B cell (primary cell): ENCODE data around the gene DCHS1. TPM values are rescaled to one million over a fixed set of nuclear protein-coding genes. Genes with fewer than 3 reads are reported as not detected.

ENCODE experiments used
- ATAC-seq: fragments of 200-7000 bp; cut with Tn5 transposase; one replicate; pipeline ENCODE4 v1.10.0; 2021; ENCODE audit warnings: low read depth, mild to moderate bottlenecking, moderate number of reproducible peaks, moderate library complexity
- CTCF ChIA-PET: fragments of 350-600 bp; sonication (Branson Sonifier 250); formaldehyde crosslinking; loops from one replicate; lab custom pipeline; 2021; ENCODE audit warnings: antibody characterized with exemption, inconsistent platforms; lab: Charles Lee
- POLR2A ChIA-PET: fragments of 350-600 bp; sonication (Branson Sonifier 250); formaldehyde crosslinking; loops from one replicate; lab custom pipeline; 2021; ENCODE audit warnings: antibody characterized with exemption; lab: Charles Lee
- DNase-seq: peaks from one replicate; pipeline ENCODE4 v3.0.0; 2013
- H2AFZ ChIP-seq: 2 replicates; pipeline ENCODE4 v1.6.1; 2012; ENCODE audit warnings: mild to moderate bottlenecking, low read depth, low read length; ENCODE audit not compliant: insufficient read depth, poor library complexity, severe bottlenecking
- H3K27ac ChIP-seq, 2 donors: 1 replicate in 1 of 2; 2 replicates in 1 of 2; pipeline ENCODE4 v1.5.1; 2012 to 2013; ENCODE audit warnings: low read length in 2 of 2, mild to moderate bottlenecking in 2 of 2, moderate library complexity in 1 of 2
- H3K27me3 ChIP-seq, 4 experiments: fragments of 200-600 bp in 1 of 4; sonication (generic) in 1 of 4; replicated peaks in 1 of 4; 1 replicate in 2 of 4; 2 replicates in 2 of 4; pipeline versions ENCODE4 v1.6.1 to v1.7.0; 2013 to 2016; ENCODE audit warnings: low read length in 3 of 4, mild to moderate bottlenecking in 2 of 4, mixed read lengths in 1 of 4, moderate library complexity in 1 of 4; ENCODE audit not compliant: insufficient read depth in 4 of 4, control insufficient read depth in 3 of 4; ENCODE audit errors: control extremely low read depth in 1 of 4
- H3K36me3 ChIP-seq, 2 experiments: replicated peaks in 1 of 2; 1 replicate in 1 of 2; 2 replicates in 1 of 2; pipeline versions ENCODE4 v1.6.1 to v1.7.1; 2013; ENCODE audit warnings: low read length in 1 of 2; ENCODE audit not compliant: insufficient read depth in 2 of 2, control insufficient read depth in 1 of 2; ENCODE audit errors: control extremely low read depth in 1 of 2, extremely low read depth in 1 of 2
- H3K4me1 ChIP-seq, 2 donors: fragments of 200-600 bp in 1 of 2; sonication (generic) in 1 of 2; 1 replicate in 1 of 2; 2 replicates in 1 of 2; pipeline versions ENCODE4 v1.5.1 to v1.6.1; 2013 to 2017; ENCODE audit warnings: low read length in 2 of 2; ENCODE audit not compliant: control insufficient read depth in 2 of 2, insufficient read depth in 2 of 2
- H3K4me2 ChIP-seq: replicated peaks from 2 replicates; pipeline ENCODE3; 2012; ENCODE audit warnings: mild to moderate bottlenecking, low read depth, low read length; ENCODE audit not compliant: poor library complexity, severe bottlenecking
- H3K4me3 ChIP-seq, 5 experiments: fragments of 200-600 bp in 1 of 5; sonication (generic) in 1 of 5; 1 replicate in 3 of 5; 2 replicates in 2 of 5; pipeline versions ENCODE4 v1.5.1 to v1.7.0; 2011 to 2016; ENCODE audit warnings: low read length in 4 of 5, mild to moderate bottlenecking in 4 of 5, low read depth in 2 of 5, control low read depth in 1 of 5, moderate library complexity in 1 of 5; ENCODE audit not compliant: insufficient read depth in 1 of 5; ENCODE audit errors: control extremely low read depth in 1 of 5, extremely low read depth in 1 of 5
- H3K79me2 ChIP-seq: fragments of 200-600 bp; sonication (generic); one replicate; pipeline ENCODE4 v1.6.0; 2016; ENCODE audit warnings: low read length; ENCODE audit not compliant: control insufficient read depth, insufficient read depth
- H3K9ac ChIP-seq: fragments of 200-600 bp; sonication (generic); 2 replicates; pipeline ENCODE4 v1.6.1; 2017; ENCODE audit warnings: mild to moderate bottlenecking, low read length, moderate library complexity
- H3K9me3 ChIP-seq, 3 donors: one replicate each; pipeline versions ENCODE4 v1.6.1 to v1.7.1; 2013; ENCODE audit warnings: low read length in 2 of 3; ENCODE audit not compliant: control insufficient read depth in 2 of 3, insufficient read depth in 1 of 3; ENCODE audit errors: control extremely low read depth in 1 of 3
- H4K20me1 ChIP-seq: 2 replicates; pipeline ENCODE4 v1.6.0; 2012; ENCODE audit warnings: mild to moderate bottlenecking, low read length; ENCODE audit not compliant: insufficient read depth, control insufficient read depth, poor library complexity, severe bottlenecking
- H3K27ac Mint-ChIP-seq: one replicate; pipeline ENCODE4 v1.8.0; 2021; ENCODE audit warnings: mixed read lengths
- H3K27me3 Mint-ChIP-seq: one replicate; pipeline ENCODE4 v1.8.0; 2021; ENCODE audit warnings: mixed read lengths
- H3K4me1 Mint-ChIP-seq: one replicate; pipeline ENCODE4 v1.8.0; 2021; ENCODE audit warnings: mixed read lengths
- H3K4me3 Mint-ChIP-seq: one replicate; pipeline ENCODE4 v1.8.0; 2021; ENCODE audit warnings: mixed read lengths
- H3K9me3 Mint-ChIP-seq: one replicate; pipeline ENCODE4 v1.8.0; 2022; ENCODE audit warnings: mixed read lengths; ENCODE audit not compliant: insufficient read depth
- EZH2 ChIP-seq: IDR thresholded peaks from 2 replicates; pipeline ENCODE4 v1.6.1; 2012; ENCODE audit warnings: borderline replicate concordance, low read depth, mild to moderate bottlenecking, moderate library complexity, low read length; ENCODE audit not compliant: insufficient read depth, poor library complexity, severe bottlenecking
- WGBS: methylation state at CpG from one replicate; pipeline ENCODE4 v1.1.5; 2013; ENCODE audit warnings: missing lambda C conversion rate; ENCODE audit not compliant: insufficient coverage; 5-methylcytosine and 5-hydroxymethylcytosine counted together
- intact Hi-C: fragments of 100-400 bp; cut with micrococcal nuclease; formaldehyde crosslinking; loops from one replicate; pipeline ENCODE4 v1.10.0; 2022
- polyA plus RNA-seq: library from polyadenylated mRNA; depleted of rRNA; stranded (reverse); fragments of >200 nt; gene quantifications from 2 replicates; pipeline ENCODE4 v1.2.3, GENCODE V29; 2012
- total RNA-seq, 2 donors: library from RNA; stranded (reverse); fragments of 120-200 nt in 1 of 2; gene quantifications; 1 replicate in 1 of 2; 2 replicates in 1 of 2; pipeline versions ENCODE4 v1.2.3 to v1.2.4, GENCODE V29; 2013 to 2022
- TF ChIP-seq, protein P1 (sequence below): fragments of 200-600 bp; IDR thresholded peaks from one replicate; pipeline ENCODE4 v1.8.0; 2022; ENCODE audit warnings: antibody characterized with exemption, mild to moderate bottlenecking

The DCHS1 gene
- total and polyA plus RNA-seq, 2 donors (not counting 1 experiment from before 2014, with no cell fraction given): 0.31 to 0.84 TPM

DNA sequence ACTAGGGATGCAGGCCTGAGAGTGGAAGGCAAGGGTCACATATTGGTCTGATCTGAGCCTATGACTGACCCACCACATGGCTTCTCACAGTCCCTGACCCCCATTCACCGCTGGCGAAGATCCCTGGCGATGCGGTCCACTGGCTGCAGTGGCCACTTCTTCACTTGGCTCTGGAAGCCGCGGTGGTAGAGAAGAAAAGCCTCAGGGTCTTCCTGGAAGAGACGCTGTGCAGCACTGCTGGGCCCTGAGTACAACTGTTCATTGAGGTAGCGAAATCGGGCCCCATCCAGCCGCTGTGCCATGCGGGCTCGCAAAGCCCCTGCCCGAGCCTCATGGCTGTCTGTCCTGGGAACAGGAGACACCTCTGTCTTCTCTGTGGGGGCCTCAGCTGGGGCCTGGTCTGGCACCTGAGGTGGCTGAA is 54.6 kb downstream of the DCHS1 start:
- no peaks in the 10 kb centered on the region for H3K9me3 Mint-ChIP-seq
- Histone ChIP-seq H3K9me3 (no peaks in the 10 kb centered on the region), H3K9ac (no peak overlapping the region), H3K79me2 (peaks cover 77% of the 10 kb centered on the region), H3K4me3 (no peak overlapping the region), H3K4me1 (peaks cover 32 to 35% of the 10 kb centered on the region in 2 donors), H3K4me2 (no peak overlapping the region), H3K27ac (no peak overlapping the region), H2AFZ (no peak overlapping the region), H4K20me1 (peaks cover 38% of the 10 kb centered on the region), H3K27me3 (no peaks in the 10 kb centered on the region), H3K36me3 (peaks cover 0 to 49% of the 10 kb centered on the region in 2 experiments)
- DNase-seq: no peak
- TF ChIP-seq EZH2: no peak
- TF ChIP-seq, protein P1, sequence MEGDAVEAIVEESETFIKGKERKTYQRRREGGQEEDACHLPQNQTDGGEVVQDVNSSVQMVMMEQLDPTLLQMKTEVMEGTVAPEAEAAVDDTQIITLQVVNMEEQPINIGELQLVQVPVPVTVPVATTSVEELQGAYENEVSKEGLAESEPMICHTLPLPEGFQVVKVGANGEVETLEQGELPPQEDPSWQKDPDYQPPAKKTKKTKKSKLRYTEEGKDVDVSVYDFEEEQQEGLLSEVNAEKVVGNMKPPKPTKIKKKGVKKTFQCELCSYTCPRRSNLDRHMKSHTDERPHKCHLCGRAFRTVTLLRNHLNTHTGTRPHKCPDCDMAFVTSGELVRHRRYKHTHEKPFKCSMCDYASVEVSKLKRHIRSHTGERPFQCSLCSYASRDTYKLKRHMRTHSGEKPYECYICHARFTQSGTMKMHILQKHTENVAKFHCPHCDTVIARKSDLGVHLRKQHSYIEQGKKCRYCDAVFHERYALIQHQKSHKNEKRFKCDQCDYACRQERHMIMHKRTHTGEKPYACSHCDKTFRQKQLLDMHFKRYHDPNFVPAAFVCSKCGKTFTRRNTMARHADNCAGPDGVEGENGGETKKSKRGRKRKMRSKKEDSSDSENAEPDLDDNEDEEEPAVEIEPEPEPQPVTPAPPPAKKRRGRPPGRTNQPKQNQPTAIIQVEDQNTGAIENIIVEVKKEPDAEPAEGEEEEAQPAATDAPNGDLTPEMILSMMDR: no peak
- ChIA-PET POLR2A (no interaction called here), CTCF (interaction anchor here (1.2 kb wide), 1 partner anchor 26 kb away, joined by 3 read pairs; no protein-coding TSS in a partner anchor)
- H3K4me1 Mint-ChIP-seq: peaks cover 24% of the 10 kb centered on the region
- ATAC-seq: no peak
- no peak overlapping the region for H3K4me3 Mint-ChIP-seq
- WGBS: 99% methylated on average over 13 of the region's 13 CpGs
- intact Hi-C loops: loop anchor here (5.0 kb wide), 3 partner anchors 69 to 369 kb away; partner anchors contain the start of gene FHIP1B
- H3K27ac Mint-ChIP-seq: no peak overlapping the region
- no peaks in the 10 kb centered on the region for H3K27me3 Mint-ChIP-seq

DNA sequence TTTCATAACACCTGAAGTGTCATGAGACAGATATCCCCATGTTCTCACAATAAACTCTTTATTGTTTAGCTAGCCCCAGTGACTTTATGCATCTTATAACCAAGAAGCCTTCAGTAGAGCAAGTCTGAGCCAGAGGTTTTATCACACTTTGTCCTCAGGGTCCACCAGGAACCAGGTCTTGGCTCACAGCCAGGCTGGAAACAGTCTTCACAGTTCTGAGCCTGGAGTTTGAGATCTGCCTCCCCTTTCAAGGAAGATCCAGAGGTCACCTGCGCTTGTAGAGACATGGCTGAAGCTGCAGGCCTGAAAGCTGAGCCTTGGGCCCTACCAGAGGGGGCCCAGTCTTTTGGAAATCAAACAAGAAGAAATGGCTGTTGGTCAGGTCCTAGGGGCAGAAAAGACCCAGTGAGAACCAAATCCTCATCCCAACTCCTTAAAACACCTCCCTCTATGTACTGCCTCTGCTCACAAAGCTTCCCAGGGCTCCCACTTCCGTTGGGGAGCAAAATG is 55.7 kb downstream of the DCHS1 start:
- Histone ChIP-seq H3K4me2 (no peak overlapping the region), H3K4me3 (no peak overlapping the region), H3K4me1 (peaks cover 21 to 24% of the 10 kb centered on the region in 2 donors), H3K36me3 (peaks cover 0 to 53% of the 10 kb centered on the region in 2 experiments), H3K9ac (no peak overlapping the region), H3K79me2 (peaks cover 66% of the 10 kb centered on the region), H4K20me1 (peaks cover 38% of the 10 kb centered on the region), H3K27me3 (no peaks in the 10 kb centered on the region), H3K9me3 (no peaks in the 10 kb centered on the region), H2AFZ (no peak overlapping the region), H3K27ac (no peak overlapping the region)
- TF ChIP-seq, protein P1: no peak
- no peak for TF ChIP-seq EZH2
- H3K27ac Mint-ChIP-seq: no peak overlapping the region
- POLR2A ChIA-PET: no interaction called here
- ATAC-seq (no peak), DNase-seq (no peak)
- intact Hi-C loops: loop anchor here (5.0 kb wide), 3 partner anchors 68 to 368 kb away; partner anchors contain the start of gene FHIP1B
- H3K9me3 Mint-ChIP-seq: no peaks in the 10 kb centered on the region
- CTCF ChIA-PET: no interaction called here
- 100% methylated on average over 2 of the region's 2 CpGs for WGBS
- no peaks in the 10 kb centered on the region for H3K27me3 Mint-ChIP-seq
- peaks cover 22% of the 10 kb centered on the region for H3K4me1 Mint-ChIP-seq
- H3K4me3 Mint-ChIP-seq: no peak overlapping the region
